SK-N-MC (cell line): Measurements from ENCODE around the gene SCAPER.
"Not testable (repeated sequence)": the region's sequence is repeated elsewhere in the genome, so short reads cannot be mapped to it uniquely, and the experiment has no call there.

Source experiments
- DNase-seq: peaks from one replicate; pipeline ENCODE4 v3.0.0-alpha.2; 2011; ENCODE audit warnings: low read depth, low spot score
- H3K27ac ChIP-seq: fragments of 200-600 bp; sonication (generic); 2 replicates; pipeline ENCODE4 v1.5.1; 2016; ENCODE audit warnings: mixed run types
- H3K36me3 ChIP-seq: fragments of 200-600 bp; sonication (generic); 2 replicates; pipeline ENCODE4 v1.6.1; 2017; ENCODE audit warnings: antibody characterized with exemption, low read length, mixed read lengths; ENCODE audit not compliant: insufficient read depth
- H3K4me3 ChIP-seq: fragments of 200-600 bp; sonication (generic); 2 replicates; pipeline ENCODE4 v1.5.1; 2016
- H3K9ac ChIP-seq: fragments of 200-600 bp; sonication (generic); 2 replicates; pipeline ENCODE4 v1.8.0; 2017; ENCODE audit warnings: mixed run types, mixed read lengths; ENCODE audit not compliant: insufficient read length
- H3K9me3 ChIP-seq: fragments of 200-600 bp; sonication (generic); 2 replicates; pipeline ENCODE4 v1.6.1; 2017; ENCODE audit warnings: low read depth, mild to moderate bottlenecking, antibody characterized with exemption, low read length, moderate library complexity, mixed read lengths
- EZH2 ChIP-seq: fragments of 200-600 bp; sonication (generic); IDR thresholded peaks from one replicate; pipeline ENCODE4 v1.6.1; 2017; ENCODE audit warnings: antibody characterized with exemption
- FOXP2 ChIP-seq: optimal IDR thresholded peaks from 2 replicates; pipeline ENCODE3; 2011; ENCODE audit warnings: mild to moderate bottlenecking, moderate library complexity; ENCODE audit not compliant: insufficient read depth; ENCODE audit errors: extremely low read length, control extremely low read depth
- POLR2AphosphoS5 ChIP-seq: IDR thresholded peaks from 2 replicates; pipeline ENCODE4 v1.6.1; 2012; ENCODE audit warnings: mild to moderate bottlenecking, low read depth, low read length, borderline replicate concordance

The SCAPER gene

GRCh38 chr15:76321602-76322001 is 583.5 kb downstream of the SCAPER start:
- no peak for TF ChIP-seq EZH2
- no peak for TF ChIP-seq FOXP2
- peak; percentile 66; the same call in 1 of the 2 replicates for TF ChIP-seq POLR2AphosphoS5

DNA sequence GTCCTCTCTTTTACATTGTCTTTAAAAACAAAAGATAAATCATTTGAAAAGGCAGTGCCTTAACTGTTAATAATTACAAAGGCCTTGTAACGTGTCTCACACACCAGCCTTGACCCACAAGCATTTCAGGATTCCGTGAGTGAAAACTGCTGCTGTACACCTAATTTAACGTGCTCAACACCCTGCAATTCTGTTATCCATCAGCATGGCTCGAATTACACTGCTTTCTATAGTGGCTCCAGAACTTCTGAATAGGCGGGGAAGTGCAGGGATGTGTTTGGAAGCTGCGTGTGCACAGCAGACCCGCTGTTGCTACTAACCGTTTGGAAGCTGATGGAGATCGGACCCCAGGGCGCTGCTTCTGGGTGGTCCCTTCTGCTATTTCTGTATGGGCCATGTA is 584.0 kb downstream of the SCAPER start:
- no peak overlapping the region for H3K27ac ChIP-seq
- TF ChIP-seq POLR2AphosphoS5 (no peak), EZH2 (no peak), FOXP2 (no peak)
- DNase-seq, result no peak

More at GRCh38 chr15:76321602-76322001, 583.5 kb downstream of the SCAPER start:
- H3K9ac ChIP-seq, result no peak overlapping the region
- no peak overlapping the region for H3K27ac ChIP-seq
- H3K9me3 ChIP-seq, result no peaks in the 10 kb centered on the region
- H3K36me3 ChIP-seq, result no peaks in the 10 kb centered on the region
- DNase-seq, result peak; percentile 86
- H3K4me3 ChIP-seq, result peak overlapping the region; percentile 34

DNA sequence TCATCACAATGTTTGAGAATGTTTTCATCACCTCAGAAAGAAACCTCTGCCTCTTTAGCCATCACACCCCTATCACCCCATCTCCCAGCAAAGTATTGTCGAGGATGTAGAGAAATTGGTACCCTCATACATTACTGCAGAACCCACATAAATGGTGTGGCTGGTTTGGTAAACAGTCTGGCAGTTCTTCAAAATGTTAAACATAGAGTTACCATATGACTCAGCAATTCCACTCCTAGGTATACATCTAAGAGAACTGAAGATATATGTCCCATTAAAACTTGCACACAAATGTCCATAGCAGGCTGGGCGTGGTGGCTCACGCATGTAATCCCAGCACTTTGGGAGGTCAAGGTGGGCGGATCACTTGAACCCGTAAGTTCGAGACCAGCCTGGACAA is 585.1 kb downstream of the SCAPER start:
- no peaks in the 10 kb centered on the region for H3K36me3 ChIP-seq
- no peaks in the 10 kb centered on the region for H3K9me3 ChIP-seq
- H3K27ac ChIP-seq, result no peak overlapping the region
- no peak for DNase-seq
- H3K9ac ChIP-seq, result no peak overlapping the region
- no peak overlapping the region for H3K4me3 ChIP-seq
- no peak for TF ChIP-seq EZH2
- no peak for TF ChIP-seq FOXP2
- no peak for TF ChIP-seq POLR2AphosphoS5

More for the DNA sequence above, 584.0 kb downstream of the SCAPER start:
- H3K4me3 ChIP-seq, result peak overlapping the region; percentile 34
- no peaks in the 10 kb centered on the region for H3K36me3 ChIP-seq
- H3K9me3 ChIP-seq, result no peaks in the 10 kb centered on the region
- H3K9ac ChIP-seq, result no peak overlapping the region

GRCh38 chr15:76313731-76314130 is 591.4 kb downstream of the SCAPER start:
- no peak for DNase-seq
- Histone ChIP-seq H3K9me3 (no peaks in the 10 kb centered on the region), H3K4me3 (no peak overlapping the region), H3K9ac (no peak overlapping the region), H3K27ac (no peak overlapping the region), H3K36me3 (no peaks in the 10 kb centered on the region)
- TF ChIP-seq POLR2AphosphoS5, result no peak
- TF ChIP-seq EZH2, result no peak
- no peak for TF ChIP-seq FOXP2

- not testable (repeated sequence) for H3K9ac ChIP-seq, H3K4me3 ChIP-seq, H3K9me3 ChIP-seq, H3K27ac ChIP-seq, H3K36me3 ChIP-seq, DNase-seq
These were observed 592.0 kb downstream of the SCAPER start for GRCh38 chr15:76313175-76313567.

DNA sequence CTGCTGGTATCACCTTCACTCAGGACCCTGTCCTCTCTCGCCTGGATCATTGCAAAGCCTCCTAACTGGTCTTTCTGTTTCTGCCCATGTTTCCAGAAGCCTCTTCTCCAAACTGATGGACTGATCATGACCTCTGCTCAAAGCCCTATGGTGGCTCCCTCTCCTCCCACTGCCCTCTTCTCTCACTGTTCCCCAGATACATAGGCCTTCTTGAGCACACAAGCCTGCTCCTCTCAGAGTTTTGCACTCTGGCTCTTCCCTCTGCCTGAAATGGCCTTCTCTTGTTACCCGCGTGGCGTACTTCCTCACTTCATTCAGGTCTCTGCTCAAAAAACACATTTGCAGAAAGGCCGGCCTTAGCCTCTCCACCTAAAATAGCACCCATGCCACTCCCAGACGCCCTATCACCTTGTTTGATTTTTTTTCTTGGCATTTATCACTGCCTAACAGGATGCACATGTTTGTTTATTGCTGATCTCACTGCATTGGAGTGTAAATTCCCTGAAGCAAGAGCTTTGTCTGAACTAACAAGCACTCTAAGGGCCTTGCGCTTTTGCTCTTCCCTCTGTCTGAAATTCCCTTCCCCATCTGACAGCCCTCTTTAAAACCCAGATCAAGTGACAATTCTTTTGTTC is 592.5 kb downstream of the SCAPER start:
- no peak overlapping the region for H3K9ac ChIP-seq
- H3K36me3 ChIP-seq, result no peaks in the 10 kb centered on the region
- no peaks in the 10 kb centered on the region for H3K9me3 ChIP-seq
- TF ChIP-seq POLR2AphosphoS5 (no peak), FOXP2 (no peak), EZH2 (no peak)
- no peak overlapping the region for H3K4me3 ChIP-seq
- H3K27ac ChIP-seq, result no peak overlapping the region
- DNase-seq, result no peak

DNA sequence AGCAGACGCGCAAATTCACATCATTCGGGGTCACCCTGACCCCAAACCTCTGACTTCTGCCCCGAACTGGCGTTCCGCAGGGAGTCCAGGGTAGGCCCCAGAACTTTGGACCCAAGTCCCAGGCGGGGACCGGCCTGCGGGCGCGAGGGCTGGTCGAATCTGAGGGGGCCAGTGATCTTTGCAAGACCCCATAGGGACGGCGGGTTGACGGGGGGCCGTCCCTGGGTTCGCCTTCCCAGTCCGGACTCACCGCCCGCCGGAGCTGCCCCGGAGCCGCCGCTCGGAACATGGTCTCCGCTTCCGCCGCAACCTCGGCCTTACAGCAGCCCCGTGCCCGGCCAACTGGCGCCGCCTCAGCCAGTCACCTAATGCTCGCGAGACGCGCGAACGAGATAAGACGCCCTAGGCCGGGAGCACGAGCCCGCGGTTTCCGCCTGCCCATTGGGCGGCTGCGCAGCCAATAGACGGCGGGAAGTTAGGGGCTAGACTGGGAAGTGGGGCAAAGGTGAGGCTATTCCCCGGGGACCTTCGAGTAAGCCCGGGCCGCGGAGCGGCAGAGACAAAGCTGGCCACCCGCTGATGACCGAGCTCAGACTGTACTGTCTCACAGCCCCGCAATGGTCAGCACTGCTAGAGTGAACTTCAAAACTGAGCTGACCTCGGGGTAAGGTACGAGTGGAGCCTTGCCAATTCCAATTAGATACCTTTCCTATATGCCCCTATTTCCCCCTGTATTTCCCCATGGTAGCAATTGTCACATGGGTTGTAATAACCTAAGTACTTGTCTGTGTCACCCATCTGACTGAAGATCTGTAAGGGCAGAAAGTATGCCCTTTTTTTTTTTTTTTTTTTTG is 593.8 kb downstream of the SCAPER start, which contains the start of gene ETFA:
TSS of gene ETFA (minus strand) at position 370 of the 854 bp plus-strand sequence. CDS start at position 289, 81 bp downstream.
- Histone ChIP-seq H3K36me3 (no peaks in the 10 kb centered on the region), H3K4me3 (no peak within 1 kb of the TSS), H3K9ac (no peak within 1 kb of the TSS), H3K27ac (no peak within 1 kb of the TSS), H3K9me3 (no peaks in the 10 kb centered on the region)
- DNase-seq, result no peak
- TF ChIP-seq POLR2AphosphoS5 (peak; percentile 77), EZH2 (no peak)

DNA sequence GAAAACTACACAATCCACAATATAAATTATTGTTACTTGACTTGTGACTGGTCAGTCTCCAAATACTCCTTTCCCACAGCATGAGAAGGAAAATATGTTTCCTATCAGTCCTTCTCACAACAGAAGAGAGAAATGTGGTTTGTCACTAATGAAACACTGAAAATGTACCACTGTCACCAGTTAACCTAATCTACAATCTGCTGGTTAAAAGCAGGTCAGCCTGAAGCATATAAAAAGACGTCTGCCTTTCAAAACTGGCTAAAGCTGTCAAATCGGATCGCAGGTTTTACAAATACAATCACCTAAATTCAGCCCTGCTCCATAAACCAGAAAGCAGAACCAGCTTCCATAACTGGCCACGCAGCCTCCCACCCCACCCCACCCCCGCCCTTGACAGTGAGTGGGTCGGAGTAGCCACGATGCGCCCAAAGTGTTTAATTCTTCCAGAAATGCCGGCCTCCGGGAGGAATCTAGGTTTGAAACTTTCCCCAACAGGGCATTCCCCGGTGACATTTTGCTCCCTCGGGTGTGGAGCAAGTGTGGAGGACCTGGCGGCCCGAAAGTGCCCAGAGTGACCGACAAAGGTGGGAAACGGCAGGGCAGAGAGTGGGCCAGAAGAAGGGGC is 594.6 kb downstream of the SCAPER start:
- H3K9me3 ChIP-seq, result no peaks in the 10 kb centered on the region
- no peak overlapping the region for H3K9ac ChIP-seq
- TF ChIP-seq EZH2, result no peak
- TF ChIP-seq POLR2AphosphoS5, result no peak
- TF ChIP-seq FOXP2, result no peak
- no peak overlapping the region for H3K27ac ChIP-seq
- no peak for DNase-seq
- no peak overlapping the region for H3K4me3 ChIP-seq
- no peaks in the 10 kb centered on the region for H3K36me3 ChIP-seq
